CD4-positive, alpha-beta T cell treated with Interleukin-6 at 100 ng/mL for 8 hours (primary cell): Measurements from ENCODE around the gene NHS.

ENCODE experiments used
- DNase-seq: peaks from one replicate; pipeline ENCODE4 v3.0.0-alpha.2; 2020; ENCODE audit warnings: mixed read lengths, low spot score

NHS gene

DNA sequence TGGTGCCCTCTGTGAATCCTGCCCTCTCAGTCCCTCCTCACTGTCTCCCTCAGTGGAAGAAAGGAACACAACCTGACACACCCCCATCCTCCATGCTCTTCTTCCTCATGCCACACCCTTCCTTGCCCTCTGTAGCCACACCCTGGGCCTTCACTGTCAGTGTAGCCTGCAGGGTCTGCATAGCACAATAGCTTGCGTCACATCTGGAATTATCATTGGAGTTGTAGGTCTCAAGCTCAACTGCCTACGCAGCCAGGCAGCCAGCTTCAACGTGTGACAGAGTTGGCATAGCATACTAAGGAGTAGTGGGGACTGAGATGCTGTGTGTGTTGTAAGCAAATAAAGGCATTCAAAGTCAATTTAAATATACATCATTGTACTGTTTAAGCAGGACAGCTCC is 248.8 kb downstream of the NHS start:
- DNase-seq, result no peak

DNA sequence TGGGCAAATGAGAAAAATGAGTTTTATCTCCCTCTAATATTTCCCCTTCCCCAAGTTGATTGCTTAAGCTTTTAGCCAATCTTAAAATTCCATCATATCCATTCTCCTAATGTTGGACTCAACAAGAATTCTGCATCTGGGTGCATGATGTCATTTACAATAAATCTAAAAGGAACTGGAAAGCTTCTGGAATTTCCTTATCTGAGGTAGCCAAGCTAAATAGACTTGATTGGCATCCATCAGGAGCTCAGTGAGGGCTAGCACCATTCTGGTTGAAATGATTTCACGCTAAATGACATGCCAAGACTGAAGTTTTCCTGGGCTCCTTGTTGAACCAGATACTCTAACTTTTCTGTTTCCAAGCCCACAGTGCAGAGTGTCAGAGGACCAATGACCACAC is 252.0 kb downstream of the NHS start:
- no peak for DNase-seq

DNA sequence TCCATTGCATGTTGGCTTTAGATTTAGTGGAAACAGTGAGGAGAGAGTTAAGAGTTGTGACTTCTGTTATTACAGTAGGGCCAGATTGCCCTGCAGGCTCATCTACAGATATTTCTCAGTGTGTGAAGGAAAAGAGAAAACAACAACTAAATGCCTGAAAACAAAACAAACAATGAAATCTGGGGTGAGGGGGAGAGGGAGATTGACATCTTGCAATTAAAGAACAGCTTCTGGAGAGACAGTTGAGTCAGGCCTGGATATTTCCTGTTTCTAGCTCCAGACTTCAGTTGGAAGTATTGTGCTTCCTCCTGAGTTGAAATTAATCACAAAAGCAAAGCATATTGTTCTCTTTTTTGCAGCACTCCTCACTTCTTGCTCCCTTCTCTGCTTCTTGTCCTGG is 254.0 kb downstream of the NHS start:
- no peak for DNase-seq

- DNase-seq, result no peak
These were observed 254.5 kb downstream of the NHS start for GRCh38 chrX:17629519-17629918.

DNA sequence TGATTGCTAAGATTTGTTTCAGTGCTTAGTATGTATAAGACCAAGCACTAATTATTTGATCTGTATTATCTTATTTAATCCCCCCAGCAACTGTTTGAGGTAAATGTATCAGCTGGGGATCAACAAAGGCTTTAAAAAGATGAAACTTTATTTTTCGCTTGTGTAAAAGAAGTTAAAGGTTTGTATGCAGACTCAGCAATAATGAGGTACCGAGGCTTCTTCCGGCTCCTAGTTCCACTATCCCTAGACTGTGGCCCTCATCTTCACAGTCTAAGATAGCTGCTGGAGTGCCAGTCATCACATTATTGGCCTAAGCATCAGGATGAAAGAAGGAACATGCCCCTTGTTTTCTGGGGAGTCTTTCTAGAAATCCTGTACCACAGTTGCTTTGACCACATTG is 256.6 kb downstream of the NHS start:
- DNase-seq, result no peak

DNA sequence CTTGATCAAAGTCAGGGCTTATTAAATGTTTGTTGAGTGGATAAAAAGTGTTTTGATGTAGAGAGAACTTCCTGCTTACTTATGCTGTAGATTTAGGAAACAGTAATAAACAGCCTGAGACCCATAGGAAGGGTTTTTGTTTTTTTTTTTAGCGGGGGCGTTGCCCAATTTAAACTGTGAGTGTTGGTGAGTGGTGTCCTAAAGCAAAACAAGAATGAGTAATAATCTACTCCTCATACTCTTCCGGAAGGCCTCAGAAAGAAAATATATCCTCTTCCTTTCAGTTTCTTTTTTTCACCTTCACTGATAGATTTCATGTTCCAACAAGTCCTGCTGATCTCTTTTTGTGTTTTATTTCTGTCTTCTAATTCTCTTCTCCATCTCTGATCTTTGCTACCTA is 257.9 kb downstream of the NHS start:
- DNase-seq, result no peak

DNA sequence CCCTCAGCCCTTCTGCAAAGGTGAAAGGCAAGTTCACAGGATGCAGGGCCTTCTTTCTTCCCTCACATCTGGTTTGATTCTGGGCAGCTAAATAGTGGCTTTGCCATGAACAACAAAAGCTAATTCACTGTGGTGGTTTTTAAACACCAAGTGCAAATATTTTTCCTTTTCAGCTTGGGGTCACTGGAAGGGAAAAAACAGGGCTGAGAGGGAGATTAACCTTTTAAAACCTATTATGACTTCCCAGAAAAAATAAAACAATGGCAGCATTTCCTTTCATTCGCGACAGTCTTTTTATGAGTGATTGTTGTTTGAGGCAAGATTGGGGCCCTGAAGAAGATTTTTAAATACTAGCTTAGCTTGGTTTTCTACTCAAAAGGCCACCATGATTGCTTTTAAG is 258.5 kb downstream of the NHS start:
- DNase-seq, result no peak

GRCh38 chrX:17634542-17635207 is 259.7 kb downstream of the NHS start:
- DNase-seq, result no peak

- DNase-seq, result no peak
These were observed 260.2 kb downstream of the NHS start for GRCh38 chrX:17635231-17635630.

GRCh38 chrX:17637235-17637634 is 262.2 kb downstream of the NHS start:
- DNase-seq, result no peak

- no peak for DNase-seq
These were observed 263.7 kb downstream of the NHS start for GRCh38 chrX:17638731-17639130.

- DNase-seq, result no peak
These were observed 267.9 kb downstream of the NHS start for GRCh38 chrX:17642891-17643290.

DNA sequence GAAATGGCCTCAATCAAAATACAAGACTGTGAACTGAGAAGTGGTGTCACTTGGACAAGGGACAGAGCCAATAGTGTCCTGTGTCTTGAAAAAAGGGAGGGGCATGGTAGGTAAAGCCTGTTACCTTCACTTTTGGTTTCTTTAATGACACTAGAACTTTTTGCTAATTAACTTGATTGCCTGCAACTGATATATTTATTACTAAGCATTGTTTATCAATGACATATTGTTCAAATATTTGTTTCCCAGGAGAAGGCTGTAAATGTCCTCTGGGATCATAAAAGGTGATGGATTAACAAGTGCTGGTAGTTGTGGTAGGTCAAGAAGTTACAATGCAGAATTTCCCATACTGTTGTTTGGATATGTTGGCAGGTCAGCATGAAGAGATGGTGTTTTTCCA is 268.5 kb downstream of the NHS start:
- no peak for DNase-seq

DNA sequence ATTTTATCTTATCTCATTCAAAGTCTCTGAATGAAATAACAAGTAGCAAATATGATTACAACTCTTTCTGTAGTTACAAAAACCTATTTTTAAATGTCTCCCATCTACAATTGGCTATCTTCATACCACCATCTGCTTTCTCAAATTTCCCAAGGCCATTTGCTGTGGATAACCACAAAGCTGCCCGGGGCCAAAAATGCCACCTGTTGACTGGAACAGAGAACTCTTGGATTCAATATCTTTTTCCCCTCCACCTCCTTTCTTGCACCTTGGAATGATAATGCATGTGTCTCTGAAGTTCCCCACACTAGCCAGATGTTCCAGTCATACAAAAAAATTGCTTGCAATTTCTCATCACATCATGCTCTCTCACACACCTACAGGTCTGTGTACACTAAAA is 269.0 kb downstream of the NHS start:
- DNase-seq, result no peak

- DNase-seq, result peak; percentile 31
These were observed 279.1 kb downstream of the NHS start for GRCh38 chrX:17654116-17654515.

- DNase-seq, result no peak
These were observed 280.4 kb downstream of the NHS start for GRCh38 chrX:17655211-17656034.

DNA sequence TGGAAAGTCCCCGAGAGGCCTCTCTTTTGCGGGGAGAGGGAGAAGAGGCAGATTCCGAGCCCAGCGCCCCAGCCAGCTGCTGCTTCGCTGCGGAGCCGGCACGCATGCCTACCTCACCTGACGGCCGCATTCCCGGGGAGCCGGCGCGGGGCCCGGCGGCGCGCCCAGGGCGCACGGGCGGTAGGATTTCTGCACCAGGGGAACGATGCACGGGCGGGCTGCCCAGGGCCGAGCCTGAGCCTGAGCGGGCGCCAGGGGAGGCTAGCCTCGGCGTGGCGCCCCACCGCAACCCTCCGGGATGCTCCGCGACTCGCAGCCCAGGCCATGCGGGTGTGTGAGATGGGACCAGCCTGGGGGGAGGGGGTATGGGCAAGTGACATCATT is 281.0 kb downstream of the NHS start:
- DNase-seq, result no peak

GRCh38 chrX:17656556-17656955 is 281.6 kb downstream of the NHS start:
- DNase-seq, result no peak

DNA sequence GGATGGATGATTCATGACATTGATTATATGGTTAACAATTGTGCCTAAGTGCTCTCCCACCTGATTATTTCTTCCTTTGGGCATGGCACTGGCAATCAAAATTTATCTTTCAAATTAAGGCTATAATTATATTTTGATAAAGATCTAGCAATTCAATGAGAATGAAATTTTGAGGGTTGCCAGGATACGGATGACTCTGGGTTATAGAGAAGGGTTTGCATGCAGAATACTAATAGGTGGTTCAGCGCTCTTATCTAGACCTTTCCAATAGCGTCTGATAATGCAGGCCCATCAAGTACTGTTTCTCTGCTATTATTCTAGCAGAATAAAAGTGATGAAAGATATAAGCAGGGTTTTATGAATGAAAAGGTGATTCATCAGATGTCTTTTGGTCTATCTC is 287.4 kb downstream of the NHS start:
- DNase-seq, result no peak

- DNase-seq, result no peak
These were observed 293.9 kb downstream of the NHS start for GRCh38 chrX:17668929-17669328.

DNA sequence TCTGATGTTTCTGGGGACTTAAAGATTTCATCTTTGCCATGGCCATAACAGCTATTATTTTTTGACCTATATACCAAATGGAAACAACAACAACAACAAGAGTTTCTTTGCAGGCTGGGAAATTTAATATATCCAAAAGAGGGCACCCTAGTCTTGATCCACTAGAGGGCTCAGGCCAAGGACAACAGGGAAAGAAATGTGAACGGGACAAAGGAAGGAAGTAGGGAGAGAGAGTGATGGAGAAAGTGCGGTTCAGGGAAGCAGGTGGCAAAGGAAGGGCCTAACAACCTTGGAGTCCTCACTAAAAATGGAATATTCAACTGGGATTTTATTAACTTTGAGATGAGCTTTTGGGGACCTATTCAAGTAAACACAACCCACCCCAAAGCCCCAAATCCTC is 294.5 kb downstream of the NHS start:
- no peak for DNase-seq

- DNase-seq, result no peak
These were observed 294.9 kb downstream of the NHS start for GRCh38 chrX:17669891-17670290.

DNA sequence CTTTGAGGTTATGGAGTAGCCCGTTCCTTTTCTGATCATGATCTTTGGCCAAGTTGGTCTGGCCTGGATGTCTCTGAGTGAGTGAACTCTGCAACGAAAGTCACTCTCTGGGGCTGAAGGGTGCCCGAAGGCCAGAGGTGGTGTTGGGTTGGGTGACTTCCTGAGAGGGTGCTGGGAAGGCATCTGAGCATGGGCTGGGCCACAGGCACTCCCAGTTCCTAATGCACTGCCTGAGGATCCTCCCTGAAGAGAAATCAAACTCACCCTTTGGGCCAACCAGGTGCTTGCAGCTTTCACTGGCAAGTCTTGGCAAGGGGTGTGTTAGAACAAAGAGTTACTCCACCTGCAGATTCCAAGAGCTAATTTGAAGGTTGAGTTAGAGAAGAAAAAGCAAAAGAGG is 295.9 kb downstream of the NHS start:
- DNase-seq, result no peak

DNA sequence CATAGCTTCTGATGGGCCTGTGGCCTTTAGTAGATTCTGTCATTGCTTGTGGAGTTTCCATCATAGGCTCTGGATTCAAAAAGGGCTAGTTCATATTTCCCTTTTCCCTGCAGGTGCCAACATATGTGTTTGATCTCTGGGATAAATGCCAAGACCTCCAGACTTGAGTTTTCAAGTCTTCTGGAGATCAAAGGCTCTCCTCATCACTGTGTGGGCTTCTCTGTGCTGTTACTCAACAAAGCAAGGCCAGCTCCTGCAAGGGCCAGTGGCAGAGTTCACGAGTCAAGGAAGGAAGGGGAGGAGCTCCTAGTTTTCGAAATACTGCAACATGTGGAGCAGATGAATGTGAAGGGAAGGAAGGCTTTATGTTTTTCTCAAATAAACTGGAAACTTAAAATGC is 299.6 kb downstream of the NHS start:
- DNase-seq, result no peak
